ENCODE data around the gene FCGBP.

- TF ChIP-seq CTCF (IDR thresholded peaks at IDR 0.05; ENCODE audit: insufficient read depth, low read length, poor library complexity, severe bottlenecking) = no peak
- no peak for TF ChIP-seq EZH2phosphoT487 (conservative IDR thresholded peaks at IDR 0.05; ENCODE audit: low read length)
Observed at GRCh38 chr19:39942366-39942730, 7.9 kb upstream of the FCGBP start.

Measured in SU-DHL-6 (cell line).